COLO668 (cell line): ENCODE results near the gene PPFIA1.

Experiments
- DNase-seq: peaks from one replicate; lab custom pipeline; 2025; ENCODE audit not compliant: unreplicated experiment; lab: John Stamatoyannopoulos, UW

The PPFIA1 gene

DNA sequence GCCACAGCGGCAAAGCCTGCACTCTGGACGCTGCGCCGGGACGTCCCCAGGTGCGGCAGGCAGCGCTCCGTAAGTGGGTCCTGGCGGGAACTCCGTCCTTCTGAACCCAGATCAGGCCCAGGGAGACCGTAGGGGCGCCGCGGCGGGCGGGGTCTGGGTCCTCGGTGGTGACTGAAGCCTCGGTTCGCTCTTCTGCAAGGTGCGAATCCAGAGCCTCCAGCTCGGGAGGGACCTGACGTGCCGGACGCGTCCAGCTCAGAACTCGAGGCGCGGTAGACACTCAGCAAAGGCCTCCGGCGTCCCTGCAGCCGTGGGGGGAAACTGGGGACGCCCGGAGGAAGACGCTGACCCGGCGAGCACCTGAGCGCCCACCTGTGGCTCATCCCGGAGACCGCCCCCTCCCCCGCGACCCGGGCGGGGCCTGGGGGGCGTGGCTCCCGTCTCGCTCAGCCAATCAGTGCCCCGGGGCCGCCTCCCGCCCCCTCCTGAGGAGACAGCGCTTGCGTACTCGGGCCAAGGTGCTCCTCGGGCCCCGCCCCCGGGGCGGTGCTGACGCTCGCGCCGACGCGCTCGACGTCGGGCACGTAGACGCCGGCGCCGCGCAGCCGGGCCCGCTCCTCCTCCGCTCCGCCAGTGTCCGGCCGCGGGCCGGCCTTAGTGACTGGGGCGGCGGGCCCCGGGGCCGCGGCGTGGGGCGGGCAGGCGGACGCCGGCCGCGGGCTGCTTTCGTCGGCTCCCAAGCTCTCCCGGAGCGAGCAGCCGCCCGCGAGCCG lies at the start of gene PPFIA1:
Gene PPFIA1, plus strand, starts transcription at position 587 of the 773 bp plus-strand sequence. CDS start 1,483 bp downstream, outside the sequence.
- DNase-seq, result peak; percentile 95

DNA sequence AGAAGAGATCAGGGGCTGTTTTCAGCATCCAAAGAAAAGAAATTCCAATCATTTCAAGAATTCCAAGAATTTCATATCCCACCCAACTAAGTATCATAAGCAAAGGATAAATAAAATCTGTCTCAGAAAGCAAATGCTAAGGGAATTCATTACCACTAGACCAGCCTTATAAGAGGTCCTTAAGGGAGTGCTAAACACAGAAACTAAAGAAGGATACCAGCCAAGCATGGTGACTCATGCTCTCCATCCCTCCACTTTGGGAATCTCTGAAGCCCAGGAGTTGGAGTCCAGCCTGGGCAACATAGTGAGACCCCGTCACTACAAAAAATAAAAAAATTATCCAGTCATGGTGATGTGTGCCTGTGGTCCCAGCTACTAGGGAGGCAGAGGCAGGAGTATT lies 49.6 kb upstream of the PPFIA1 start:
- no peak for DNase-seq

DNA sequence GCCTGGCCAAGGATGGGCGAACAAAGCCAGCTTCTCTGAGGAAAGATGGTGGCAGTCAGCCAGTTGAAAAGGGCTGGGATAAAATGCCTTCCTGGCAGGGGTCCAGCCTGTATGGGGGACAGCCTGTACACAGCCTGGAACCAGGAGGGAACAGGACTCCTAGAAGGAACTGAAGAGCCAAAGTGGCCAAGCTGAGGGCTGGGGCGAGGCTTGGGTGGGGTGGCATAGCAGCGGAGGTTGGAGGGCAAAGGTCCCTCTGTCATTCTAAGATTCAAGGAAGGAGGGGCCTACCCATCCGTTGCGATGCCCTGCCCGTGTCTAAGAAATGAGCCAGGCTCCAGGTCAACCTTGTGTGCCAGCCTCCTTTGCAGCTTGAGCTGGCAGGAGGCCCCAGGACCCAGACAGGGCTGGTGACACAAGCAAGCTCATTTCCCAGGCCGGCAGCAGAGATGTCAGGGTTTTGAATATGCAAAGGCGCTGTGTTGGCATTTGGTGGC lies 44.8 kb upstream of the PPFIA1 start:
- no peak for DNase-seq

DNA sequence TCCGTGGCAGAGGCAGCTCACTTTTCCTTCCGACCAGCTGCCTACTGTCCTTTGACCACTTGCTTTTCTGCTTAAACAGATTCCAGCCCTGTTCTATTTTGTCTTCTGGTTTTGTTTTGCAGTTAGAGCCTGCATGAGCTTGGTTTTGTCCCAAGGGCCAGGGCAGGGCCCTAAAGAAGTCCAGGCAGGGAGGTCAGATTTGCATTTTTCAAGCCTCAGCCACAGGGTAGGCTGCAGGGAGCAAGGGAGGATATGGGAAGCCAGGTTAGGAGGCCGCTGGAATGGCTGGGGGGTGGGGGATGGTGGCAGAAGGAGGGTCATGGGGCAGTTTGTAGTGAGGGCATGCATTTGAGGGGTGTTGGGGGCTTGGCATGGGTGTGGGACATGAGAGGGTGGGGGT lies 44.3 kb upstream of the PPFIA1 start:
- no peak for DNase-seq

DNA sequence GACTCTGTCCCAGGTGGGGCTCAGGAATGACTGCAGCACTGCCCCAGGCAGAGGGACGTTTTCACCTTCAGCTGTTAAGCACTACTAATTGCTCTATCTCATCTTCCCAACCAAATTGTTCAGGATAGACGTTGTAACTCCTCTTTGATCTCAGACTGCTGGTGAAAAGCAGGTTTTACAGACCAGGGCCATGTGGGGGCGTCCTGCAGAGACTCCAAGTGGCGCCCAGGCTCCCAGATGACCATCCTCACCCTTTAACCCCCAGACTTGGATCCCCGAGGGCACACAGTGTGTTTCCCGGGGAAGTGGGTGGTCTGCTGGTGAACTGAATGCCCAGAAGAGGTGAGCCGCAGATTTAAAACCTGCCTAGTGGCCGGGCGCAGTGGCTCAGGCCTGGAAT lies 43.5 kb upstream of the PPFIA1 start:
- no peak for DNase-seq

DNA sequence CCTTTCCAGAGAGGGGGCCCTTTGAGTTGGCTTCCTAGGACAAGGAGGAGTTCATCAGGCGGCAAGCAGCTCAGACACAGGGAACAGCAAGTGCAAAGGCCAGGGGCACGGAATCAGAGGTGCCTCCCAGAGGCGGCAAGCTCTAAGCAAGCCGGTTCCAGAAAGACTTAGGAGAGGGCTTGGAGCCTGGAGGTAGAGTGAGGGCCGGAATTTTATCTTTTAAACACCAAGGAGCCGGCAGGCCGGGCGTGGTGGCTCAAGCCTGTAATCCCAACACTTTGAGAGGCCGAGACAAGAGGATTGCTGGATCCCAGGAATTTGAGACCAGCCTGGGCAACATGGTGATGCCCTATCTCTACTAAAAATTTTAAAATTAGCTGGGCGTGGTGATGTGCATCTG lies 40.8 kb upstream of the PPFIA1 start:
- DNase-seq, result no peak

DNA sequence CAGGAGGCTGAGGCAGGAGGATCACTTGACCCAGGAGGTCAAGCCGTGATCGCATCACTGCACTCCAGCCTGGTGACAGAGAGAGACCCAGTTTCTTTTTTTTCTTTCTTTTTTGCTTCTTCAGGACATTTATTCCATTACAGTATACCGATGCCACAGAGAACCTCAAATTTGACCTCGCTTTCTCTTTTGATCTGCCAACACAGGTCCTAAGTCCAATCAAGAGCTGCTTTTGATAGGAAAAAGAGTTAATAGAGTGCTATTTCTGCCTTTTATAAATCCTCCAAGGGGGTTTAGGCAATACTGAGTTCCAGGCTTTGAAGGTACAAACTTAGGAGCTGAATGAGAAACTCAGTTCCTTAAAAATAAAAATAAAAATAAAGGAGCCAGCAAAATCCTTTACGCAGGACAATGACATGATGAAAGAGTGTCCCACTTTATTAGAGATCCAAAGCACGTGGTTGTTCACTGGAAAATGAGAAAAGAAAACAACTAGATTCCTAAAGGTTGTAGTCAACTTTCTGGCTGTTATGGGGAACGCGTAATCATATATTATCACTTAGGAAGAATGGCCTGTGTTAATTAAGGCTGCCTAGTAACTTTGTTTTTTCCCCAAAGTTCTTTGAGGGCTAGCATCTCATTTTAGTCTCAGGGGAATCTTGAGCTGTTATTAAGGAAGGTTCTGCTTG lies 40.2 kb upstream of the PPFIA1 start:
- no peak for DNase-seq

DNA sequence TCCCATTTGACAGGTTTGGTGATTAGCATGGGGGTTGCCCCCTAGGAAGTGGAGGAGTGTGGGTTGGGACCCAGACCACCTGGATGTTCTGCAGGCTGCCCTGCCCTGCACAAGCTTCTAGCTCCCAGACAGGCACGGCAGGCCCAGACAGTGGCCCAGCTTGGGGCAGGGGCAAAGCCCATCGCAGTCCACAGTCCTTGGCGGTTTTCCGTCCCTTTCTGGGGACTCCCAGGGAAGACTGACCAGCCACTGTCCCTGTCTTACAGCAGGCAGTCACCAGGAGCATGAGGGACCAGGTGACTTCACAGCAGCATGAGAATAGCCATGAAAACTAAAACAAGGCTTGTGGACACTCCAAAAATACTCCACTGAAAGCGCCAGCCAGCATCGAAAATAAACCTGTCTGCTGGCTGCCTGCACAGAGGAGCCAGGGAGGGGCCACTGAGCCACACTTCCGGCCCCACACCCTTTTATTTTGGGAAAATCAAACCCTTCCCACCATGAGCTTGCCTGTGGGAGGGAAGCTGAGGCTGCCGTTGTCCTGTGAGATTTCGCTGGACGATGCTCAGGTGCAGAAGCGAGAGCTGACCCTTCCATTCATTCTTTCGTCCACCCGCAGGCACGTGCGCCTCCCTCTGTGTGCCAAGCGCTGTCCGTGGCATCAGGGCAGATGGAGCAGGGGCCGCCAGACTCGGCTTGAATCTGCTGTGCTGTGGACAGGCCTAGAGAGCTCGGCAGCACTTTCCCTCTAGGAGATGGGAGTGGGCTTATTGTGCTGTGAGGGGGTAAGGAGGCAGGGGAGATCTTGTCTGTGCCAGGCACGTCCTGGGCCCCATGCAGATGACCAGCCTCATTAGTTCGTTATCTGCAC lies 39.4 kb upstream of the PPFIA1 start:
- DNase-seq, result no peak

DNA sequence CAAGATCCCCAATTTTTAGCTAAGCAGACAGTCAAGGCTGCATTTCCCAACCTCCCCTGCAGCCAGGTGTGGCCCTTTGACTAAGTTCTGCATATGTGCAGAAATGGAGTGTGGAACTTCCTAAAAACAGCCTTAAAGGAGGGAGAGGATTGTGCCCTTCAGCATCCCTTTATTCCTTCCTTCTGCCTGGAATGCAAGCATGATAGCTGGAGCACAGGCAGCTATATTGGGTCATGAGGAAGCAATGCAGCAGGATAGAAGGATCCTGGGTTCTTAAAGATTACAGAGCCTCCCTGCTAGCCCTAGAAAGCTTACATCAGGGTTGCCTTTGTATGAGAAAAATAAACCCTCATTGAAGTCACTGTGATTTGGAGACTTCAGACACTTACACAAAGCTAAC lies 37.5 kb upstream of the PPFIA1 start:
- no peak for DNase-seq

DNA sequence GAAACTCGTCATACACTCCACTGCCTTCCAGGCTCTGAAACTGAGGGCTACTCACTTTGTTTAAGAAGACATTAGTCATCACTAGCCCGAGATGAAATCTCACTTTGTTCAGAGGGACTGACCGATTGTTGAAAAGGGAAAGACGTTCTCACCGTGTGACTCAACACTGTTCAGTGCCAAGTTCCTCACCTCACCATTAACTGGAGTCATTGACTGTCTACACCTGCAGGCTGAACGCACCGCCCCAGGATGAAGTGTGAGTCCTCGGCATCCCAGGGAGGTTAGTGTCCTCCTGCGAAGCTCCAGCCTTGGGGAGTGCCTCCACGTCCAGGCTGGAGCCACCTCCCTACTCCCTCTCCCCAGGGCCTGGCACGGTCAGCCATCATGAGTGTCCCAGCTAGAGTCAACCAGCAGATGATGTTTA lies 37.0 kb upstream of the PPFIA1 start:
- DNase-seq, result no peak

DNA sequence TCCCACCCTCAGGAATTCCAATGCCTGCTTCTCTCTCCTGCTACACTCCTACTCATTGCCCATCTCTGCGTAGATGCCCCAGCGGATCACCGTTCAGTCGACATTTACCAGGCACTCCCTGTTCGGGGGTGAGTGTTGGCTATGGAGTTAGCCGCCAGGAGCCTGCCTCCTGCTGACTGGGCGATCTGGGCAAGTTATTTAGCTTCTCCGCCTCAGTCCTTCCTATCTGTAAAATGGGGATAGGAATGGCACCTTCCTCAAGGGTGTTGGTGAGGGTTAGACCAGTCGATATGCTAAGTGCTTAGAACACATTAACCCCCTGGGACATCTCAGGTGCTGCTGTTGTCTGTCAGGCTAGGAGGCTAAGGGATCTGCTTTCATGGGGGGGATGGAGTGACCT lies 36.5 kb upstream of the PPFIA1 start:
- no peak for DNase-seq

DNA sequence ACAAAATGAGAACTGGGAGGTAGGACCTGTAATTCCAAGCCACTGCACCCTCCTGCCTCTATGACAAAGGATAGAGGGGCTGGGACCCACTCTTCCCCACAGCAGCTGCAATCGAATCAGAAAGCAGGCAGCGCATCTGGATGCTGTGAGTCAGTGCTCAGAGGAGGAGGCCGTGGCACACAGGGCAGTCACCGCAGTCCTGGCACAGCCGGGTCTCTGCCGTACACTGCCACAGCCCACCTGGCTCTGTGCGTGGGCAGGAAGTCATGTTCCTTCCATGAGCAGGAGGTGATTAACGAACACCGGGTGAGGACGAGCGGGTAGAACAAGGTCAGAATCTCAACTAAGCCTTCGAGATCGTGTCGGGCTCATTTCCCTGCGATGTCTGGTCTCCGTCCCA lies 30.2 kb upstream of the PPFIA1 start:
- no peak for DNase-seq

DNA sequence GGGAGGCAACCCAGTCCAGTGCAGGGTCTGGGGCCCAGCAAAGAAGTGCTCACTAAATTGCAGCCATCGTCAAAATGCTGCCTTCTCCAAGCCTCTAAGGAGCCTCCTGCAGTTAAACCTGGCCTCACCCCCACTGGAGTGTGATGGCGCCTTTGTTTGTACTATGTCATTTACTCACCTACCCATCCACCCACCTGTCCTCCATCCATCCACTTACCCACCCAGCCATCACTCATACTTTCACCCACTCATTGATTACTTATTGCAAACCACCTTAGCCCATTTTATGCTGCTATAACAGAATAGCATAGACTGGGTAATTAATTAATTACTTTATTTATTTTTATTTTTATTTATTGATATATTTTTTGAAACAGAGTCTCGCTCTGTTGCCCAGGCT lies 28.8 kb upstream of the PPFIA1 start:
- no peak for DNase-seq

DNA sequence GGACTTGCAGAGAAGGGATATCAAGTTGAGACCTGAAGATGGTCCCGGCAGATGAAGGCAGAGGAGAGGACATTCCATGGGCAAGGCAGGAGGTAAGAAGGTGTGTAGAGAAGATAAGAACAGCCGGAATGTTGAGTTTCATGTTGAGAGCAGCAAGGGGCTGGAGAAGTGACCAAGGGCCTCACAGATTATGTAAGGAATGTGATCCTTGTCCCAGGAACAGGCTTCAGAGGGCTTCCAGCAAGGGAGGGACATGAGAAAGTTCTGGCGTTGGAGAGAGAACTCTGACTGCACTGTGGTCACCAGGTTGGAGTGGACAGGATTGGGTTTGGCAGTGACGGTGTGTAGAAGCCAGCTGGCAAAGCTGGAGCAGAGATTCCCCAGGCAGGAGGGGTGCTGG lies 27.6 kb upstream of the PPFIA1 start:
- DNase-seq, result no peak

DNA sequence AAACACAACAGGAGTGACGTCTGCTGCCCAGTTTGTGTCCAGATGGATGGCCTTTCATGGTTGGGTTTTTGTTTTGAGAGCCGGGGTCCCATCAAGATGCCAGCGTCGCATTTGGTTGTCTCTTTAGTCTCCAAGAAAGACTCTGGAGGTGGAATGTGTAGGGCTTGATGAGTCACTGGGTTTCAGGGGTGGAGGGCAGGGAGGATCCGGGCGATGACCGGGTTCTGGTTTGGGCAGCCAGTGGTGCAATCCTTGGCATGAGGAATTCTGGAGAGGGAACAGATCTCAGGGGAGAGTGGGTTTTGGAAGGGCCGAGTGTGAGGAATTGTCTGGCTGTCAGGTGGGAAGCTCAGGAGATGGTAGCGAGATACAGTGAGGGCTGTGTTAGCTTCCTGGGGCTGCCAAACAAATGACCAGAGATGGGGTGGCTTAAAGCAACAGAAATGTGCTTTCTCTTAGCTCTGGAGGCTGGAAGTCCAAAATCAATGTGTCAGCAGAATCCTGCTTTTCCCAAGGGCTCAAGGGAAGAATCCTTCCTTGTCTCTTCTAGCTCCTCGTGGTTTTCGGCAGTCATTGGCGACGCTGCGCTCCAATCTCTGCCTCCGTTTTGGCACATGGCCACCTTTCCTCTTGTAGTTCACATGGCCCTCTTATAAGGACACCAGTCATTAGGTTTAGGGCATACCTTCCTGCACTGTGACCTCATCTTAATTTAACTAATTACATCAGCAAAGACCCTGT lies 26.4 kb upstream of the PPFIA1 start:
- no peak for DNase-seq

DNA sequence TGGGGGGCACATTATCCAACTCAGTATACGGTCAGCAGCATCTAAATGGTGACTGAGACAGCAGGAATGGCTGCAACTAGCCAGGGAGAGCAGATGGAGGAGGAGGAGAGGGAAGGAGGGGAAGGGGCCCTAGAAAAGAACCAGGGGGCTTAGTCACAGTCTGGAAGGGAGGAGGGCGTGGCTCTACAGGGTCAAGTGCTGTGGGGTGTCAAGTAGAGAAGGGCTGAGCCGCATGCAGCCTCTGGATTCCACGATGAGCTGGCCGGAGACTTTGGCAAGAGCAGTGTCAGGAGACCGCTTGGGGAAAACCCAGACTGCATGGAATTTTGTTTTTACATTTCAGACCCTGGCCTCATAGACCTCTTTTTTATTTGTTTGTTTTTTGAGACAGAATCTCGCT lies 25.8 kb upstream of the PPFIA1 start:
- no peak for DNase-seq

DNA sequence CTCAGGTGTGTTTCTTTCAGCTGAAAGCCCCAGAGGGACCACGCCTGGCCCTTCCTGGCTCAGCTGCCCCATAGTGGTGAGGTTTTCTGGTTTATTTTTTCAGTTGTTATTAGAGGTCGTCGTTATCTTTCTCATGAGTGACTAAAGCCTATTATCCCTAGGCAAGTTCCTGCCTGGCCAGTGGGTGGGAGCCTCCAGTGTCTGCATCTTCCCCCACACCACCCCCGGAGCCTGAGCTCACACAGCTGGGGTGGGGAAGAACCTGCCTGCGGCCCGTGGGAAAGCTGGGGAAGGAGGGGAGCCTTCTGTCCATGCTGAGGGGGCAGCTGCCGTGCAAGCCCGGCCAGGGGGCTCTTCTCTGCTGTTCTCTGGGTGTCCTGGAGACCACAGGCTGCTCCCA lies 24.3 kb upstream of the PPFIA1 start:
- DNase-seq, result no peak

DNA sequence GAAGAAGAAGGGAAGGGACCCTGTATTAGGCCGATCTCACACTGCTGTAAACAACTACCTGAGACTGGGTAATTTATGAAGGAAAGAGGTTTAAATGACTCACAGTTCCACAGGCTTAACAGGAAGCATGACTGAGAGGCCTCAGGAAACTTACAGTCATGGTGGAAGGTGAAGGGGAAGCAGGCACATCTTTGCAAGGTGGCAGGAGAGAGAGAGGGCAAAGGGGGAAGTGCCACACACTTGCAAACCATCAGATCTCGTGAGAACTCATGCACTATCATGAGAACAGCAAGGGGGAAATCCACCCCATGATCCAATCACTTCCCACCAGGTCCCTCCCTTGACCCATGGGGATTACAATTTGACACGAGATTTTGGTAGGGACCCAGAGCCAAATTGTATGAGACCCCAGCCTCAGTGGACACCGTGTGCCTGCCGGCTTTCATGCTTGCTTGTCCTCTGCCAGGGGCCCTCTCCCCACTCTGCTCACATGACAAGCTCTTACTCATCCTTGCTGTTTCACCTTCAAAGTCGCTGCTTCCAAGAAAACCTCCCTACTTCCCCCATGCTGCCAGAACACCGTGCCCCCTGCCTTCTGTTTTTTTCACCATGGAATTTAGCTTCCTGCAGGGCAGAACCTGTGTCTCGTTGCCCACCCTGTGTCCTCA lies 23.3 kb upstream of the PPFIA1 start:
- no peak for DNase-seq

DNA sequence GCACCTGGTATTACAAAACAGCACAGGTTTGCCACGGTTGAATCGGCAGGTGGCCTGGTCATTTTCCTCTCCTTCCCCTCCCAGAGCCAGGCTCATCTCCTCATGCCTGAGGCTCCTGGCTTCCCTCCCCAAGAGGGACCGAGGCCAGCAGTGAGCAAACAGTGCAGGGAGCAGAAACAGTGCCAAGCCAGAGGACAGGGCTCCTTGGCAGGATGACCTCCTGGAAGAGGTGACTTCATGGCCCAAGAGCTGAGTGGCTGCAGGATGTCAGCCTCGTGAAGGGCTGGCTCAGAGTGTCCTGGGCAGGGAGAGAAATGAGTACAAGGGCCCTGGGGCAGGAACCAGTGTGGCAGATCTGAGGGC lies 22.8 kb upstream of the PPFIA1 start:
- DNase-seq, result no peak

DNA sequence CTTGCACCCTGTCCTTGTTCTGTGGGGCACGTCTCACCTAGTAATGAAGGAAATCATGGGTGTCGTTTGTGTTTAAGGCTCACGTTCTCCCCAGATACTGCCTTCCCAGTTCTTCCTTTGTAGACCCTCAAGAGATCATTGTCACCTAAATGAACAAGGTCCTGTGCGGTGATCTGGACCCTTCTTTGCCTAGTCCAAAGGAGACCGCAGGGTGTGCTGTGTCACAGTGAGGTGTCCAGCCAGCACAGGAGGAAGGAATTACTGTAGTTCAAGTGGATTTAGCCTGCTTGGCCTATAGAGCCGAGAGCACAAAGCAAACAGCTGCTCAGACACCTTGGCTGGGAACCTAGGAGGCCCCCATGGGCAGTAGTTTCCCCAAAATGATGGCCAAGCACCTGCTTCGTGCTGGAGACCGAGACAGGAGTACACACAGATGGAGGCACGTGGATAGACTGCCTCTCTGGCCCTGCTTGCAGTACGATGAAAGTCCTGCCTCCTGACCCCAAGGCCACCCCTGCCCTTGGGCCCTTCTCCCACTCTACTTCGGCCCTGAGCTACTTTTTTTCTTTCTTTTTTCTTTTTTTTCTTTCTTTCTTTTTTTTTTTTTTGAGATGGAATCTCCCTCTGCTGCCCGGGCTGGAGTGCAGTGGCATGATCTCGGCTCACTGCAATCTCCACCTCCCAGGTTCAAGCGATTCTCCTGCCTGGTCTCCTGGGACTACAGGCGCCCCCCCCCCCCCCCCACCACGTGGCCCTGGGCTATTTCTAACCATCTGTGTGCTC lies 19.4 kb upstream of the PPFIA1 start:
- DNase-seq, result no peak
